Skin epidermis (tissue), 12 donors: Measurements from ENCODE around the gene UBE2E2.
"Not testable (repeated sequence)": the region's sequence is repeated elsewhere in the genome, so short reads cannot be mapped to it uniquely, and the experiment has no call there.

Experiments
- H3K27ac ChIP-seq, 21 experiments: fragments of 200-600 bp; sonication (generic) in 11 of 21; one replicate each; pipeline ENCODE4 v1.5.0; 2020; ENCODE audit warnings: mild to moderate bottlenecking in 3 of 21, inconsistent platforms in 2 of 21, moderate library complexity in 2 of 21
- H3K4me3 ChIP-seq, 7 experiments: fragments of 200-600 bp; sonication (generic) in 2 of 7; one replicate each; pipeline ENCODE4 v1.5.0; 2020; ENCODE audit warnings: inconsistent platforms in 2 of 7, mild to moderate bottlenecking in 2 of 7, moderate library complexity in 1 of 7

UBE2E2 gene

DNA sequence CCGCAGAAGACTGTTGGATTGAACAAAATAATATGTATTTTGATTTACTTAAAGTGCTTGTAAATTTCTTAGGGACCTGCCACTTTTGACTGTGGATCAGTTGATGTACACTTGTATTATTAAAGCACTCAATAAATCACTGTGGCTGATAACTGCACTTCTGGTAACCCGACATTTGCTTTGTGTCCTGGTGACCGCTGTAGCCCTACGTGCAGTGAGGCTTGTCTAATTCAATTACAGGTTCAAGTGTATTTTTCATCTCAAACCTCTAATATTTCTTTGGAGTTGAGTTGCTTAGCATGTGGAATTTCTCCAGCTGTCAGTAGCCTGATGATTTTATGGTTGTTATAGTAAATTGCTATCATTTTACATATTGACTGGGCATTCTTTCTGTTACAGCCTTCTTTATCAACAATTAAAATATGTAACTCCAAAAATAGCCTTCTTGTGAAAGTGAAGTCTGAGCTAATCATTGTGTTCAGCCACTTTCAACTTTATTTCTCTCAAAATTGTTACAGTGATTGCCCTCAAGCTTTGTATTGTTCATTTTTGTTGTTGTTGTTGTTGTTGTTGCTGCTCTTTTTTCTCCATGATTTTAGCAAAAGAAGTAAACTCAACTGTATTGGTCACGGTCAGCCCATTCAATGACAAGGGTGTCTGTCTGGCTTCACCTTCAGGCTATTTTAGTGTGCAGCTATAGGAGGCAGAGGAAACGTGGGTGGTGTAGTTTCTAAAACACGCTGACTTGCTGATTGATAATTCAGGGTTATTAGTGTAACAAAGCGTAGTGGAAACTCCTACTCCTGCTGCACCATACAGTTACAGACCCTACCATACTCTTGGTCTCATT lies 387.5 kb downstream of the UBE2E2 start:
- no peak overlapping the region for H3K4me3 ChIP-seq
- H3K27ac ChIP-seq, result no peak overlapping the region

DNA sequence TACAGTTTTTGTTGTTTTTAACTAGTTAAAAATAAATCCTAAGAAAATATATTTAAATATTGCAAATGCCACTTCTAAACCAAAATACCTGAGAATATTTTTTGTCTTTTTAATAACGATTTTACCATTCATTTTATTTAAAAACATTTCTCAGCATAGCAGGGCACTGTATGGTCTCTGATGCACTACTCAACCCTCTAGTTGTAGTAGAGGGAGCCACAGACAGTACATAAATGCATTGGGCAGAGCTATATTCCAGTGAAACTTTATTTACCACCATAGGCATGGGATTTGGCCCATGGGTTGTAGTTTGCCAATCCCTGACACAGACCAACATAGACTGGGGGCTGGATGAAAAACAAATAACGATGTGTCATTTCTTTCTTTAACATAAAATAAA lies 388.2 kb downstream of the UBE2E2 start:
- H3K4me3 ChIP-seq, result no peak overlapping the region
- no peak overlapping the region for H3K27ac ChIP-seq

- Histone ChIP-seq H3K27ac (no peak overlapping the region), H3K4me3 (no peak overlapping the region)
Measured at GRCh38 chr3:23592961-23593931, 390.1 kb downstream of the UBE2E2 start.

- H3K27ac ChIP-seq, result no peak overlapping the region
- no peak overlapping the region for H3K4me3 ChIP-seq
Measured at GRCh38 chr3:23594066-23594465, 390.9 kb downstream of the UBE2E2 start.

DNA sequence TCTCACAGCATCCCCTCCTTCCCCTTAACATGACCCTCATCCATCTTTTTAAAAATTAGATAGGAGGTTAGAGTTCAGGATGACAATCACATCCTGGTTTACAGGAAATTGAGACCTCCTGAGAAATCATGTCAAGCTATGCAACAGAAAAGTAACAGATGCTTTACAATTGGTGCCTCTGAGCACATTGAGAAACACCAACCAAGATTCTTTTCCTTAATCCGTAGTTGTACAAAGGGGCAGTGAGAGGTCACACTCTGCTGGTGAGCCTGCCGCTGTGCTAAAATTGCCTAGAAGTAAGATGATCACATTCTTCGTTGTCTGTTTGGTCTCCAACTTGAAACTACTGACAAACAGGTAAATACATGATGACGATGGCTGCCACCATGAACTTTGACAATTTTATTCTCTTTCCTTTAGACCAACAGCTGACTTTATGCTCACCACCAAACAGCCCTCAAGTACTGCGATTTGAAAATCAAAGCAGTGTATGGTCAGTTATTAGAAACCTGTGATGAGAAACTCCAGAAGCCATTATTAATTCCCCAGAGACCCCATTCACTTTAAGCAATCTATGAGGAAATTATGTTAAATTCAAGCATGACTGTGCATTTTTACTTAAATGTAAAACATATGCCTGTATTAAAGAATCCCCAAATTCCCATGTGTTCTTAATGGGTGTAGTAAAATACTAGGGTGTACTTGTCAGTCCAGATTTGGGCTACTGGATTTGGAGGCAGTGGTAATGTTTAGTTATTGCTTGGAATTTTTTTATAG lies 392.0 kb downstream of the UBE2E2 start:
- Histone ChIP-seq H3K27ac (no peak overlapping the region), H3K4me3 (no peak overlapping the region)

GRCh38 chr3:23595851-23596250 lies 392.7 kb downstream of the UBE2E2 start:
- Histone ChIP-seq H3K4me3 (no peak overlapping the region), H3K27ac (no peak overlapping the region)

DNA sequence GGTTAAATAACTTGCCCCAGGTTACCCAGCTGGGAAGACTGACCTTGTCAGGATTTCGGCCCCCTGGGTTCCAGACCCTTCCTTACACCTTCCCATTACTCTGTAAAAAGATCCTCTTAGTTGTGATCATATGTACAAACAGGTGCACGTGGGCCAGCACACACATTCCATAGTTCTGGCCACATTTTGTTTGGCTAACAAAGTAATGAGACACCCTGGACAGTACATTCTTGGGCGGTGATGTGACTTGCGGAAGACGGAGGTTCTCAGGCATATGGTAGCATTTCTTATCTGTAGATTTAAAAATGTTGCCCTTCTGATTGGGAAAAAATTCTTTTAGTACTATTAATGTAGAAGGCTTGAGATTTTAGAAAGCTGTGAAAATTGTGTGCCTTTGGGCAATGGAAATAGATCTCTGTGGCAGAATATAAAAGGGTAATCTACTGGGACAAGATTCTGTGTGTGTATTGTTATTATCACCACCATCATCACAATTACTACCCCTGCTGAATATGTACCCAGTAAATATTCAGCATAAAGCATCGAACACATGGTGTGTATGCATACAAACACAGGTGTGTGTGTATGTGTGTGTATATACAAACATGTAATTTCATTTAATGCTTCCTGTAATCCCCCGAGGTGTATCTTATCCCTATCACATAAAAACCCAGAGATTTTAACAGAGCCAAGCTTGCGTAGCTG lies 397.2 kb downstream of the UBE2E2 start:
- Histone ChIP-seq H3K4me3 (no peak overlapping the region), H3K27ac (no peak overlapping the region)

GRCh38 chr3:23601091-23601822 lies 398.1 kb downstream of the UBE2E2 start:
- Histone ChIP-seq H3K27ac (peak overlapping the region in 1 of 21 experiments; percentile 24), H3K4me3 (no peak overlapping the region)

DNA sequence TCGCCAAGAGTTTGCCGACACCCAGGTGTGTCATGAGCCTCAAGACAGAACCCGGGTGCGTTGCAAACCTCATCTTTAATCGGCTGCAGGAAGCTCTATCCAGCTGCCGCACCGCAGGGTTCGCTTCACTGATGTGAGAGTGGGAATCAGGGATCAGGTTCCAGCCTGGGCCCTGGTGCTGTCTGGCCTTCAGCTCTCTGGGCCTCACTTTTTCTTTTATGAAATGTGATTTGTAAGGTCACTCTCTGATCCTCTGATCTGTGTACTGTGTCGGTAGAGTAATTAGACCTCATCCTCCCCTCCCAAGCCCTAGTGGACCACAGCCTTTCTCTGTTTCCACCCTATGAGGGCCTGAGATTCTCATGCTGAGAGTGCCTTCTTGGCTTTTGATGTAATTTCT lies 399.8 kb downstream of the UBE2E2 start:
- Histone ChIP-seq H3K4me3 (no peak overlapping the region), H3K27ac (no peak overlapping the region)

GRCh38 chr3:23607184-23607847 lies 404.2 kb downstream of the UBE2E2 start:
- Histone ChIP-seq H3K4me3 (no peak overlapping the region), H3K27ac (no peak overlapping the region)

DNA sequence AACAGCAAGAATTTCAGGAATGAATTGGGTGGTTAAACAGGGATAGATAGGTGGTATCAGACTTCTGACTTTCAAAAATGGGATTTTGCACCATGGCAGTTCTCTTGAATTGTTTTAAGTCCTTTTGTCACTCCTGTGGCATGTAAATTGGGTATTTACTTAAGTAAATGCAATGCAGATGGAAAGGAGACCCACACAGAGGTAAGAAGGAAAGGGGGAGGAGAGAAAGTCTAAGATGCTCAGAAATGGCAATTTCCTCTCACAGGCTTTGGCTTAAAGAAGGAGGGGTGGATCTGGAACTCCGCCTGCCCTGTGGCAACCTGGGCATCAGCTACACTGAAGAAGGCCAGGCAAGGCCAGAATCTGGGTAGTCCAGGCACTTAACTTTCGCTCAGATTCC lies 405.5 kb downstream of the UBE2E2 start:
- no peak overlapping the region for H3K4me3 ChIP-seq
- no peak overlapping the region for H3K27ac ChIP-seq

DNA sequence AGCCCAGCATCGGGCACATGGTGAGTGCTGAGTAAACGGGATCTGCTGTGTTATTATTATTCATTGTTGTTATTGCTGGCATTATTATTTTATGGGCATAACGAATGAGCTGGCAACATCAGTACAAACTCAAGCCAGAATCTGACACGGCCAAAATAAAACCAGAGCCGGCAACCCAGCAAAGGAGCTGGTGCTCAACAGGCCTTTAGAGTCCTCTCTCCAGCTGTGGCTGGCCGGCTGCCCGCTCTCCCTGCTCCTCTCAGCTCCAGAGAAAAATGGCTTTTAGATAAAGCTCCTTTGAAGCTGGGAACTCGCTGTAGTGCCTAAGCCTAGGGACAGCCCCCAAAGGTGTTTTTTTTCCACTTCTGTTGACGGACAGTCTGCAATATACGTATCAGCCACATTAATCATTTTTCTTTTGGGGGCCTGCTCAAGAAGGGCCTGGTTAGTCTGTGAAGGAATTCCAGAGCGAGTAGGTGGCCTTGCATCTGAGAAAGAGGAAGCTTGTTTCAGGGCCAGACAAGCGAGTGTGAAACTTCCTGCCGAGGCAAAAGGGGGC lies 408.7 kb downstream of the UBE2E2 start:
- Histone ChIP-seq H3K27ac (peak overlapping the region in 5 of 21 experiments; percentile 1 to 58 (median 37)), H3K4me3 (no peak overlapping the region)

DNA sequence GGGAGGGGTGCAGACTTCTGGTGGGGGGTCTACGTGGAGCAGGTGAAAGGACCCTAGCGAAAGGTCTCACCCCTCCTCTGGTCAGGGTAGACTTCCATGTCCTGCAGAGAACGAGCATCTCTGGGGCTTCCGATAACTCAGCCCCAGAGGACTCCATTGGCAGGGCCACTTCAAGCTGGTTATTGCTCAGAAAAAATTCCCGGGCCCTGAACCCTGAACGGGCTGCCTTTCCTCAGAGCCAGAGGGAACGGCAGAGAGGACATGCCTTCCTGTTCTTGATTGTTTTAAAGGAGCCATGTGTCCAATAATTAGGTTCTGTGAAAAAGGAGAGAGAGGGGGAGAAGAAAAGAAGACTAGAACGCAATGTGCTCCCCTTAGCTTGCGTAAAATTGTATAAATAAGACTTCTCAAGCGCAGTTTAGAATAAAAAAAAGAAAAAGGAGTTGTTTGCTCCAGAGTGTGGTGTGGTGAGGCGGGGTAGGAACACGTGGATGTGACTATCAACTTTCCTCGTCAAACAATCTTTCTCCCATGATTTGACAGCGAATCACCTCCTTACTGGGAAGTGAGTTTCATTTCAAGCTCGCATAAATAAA lies 409.3 kb downstream of the UBE2E2 start:
- H3K4me3 ChIP-seq, result no peak overlapping the region
- peak overlapping the region in 5 of 21 experiments; percentile 1 to 58 (median 37) for H3K27ac ChIP-seq

- Histone ChIP-seq H3K27ac (no peak overlapping the region), H3K4me3 (no peak overlapping the region)
Measured at GRCh38 chr3:23615068-23615467, 411.9 kb downstream of the UBE2E2 start.

DNA sequence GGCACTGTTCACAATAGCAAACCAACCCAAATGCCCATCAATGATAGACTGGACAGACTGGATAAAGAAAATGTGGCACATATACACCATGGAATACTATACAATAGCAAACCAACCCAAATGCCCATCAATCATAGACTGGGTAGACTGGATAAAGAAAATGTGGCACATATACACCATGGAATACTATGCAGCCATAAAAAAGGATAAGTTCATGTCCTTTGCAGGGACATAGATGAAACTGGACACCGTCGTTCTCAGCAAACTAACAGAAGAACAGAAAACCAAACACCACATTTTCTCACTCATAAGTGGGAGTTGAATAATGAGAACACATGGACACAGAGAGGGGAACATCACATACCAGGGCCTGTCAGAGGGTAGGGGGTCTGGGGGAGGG lies 415.3 kb downstream of the UBE2E2 start:
- not testable (repeated sequence) for H3K27ac ChIP-seq, H3K4me3 ChIP-seq

DNA sequence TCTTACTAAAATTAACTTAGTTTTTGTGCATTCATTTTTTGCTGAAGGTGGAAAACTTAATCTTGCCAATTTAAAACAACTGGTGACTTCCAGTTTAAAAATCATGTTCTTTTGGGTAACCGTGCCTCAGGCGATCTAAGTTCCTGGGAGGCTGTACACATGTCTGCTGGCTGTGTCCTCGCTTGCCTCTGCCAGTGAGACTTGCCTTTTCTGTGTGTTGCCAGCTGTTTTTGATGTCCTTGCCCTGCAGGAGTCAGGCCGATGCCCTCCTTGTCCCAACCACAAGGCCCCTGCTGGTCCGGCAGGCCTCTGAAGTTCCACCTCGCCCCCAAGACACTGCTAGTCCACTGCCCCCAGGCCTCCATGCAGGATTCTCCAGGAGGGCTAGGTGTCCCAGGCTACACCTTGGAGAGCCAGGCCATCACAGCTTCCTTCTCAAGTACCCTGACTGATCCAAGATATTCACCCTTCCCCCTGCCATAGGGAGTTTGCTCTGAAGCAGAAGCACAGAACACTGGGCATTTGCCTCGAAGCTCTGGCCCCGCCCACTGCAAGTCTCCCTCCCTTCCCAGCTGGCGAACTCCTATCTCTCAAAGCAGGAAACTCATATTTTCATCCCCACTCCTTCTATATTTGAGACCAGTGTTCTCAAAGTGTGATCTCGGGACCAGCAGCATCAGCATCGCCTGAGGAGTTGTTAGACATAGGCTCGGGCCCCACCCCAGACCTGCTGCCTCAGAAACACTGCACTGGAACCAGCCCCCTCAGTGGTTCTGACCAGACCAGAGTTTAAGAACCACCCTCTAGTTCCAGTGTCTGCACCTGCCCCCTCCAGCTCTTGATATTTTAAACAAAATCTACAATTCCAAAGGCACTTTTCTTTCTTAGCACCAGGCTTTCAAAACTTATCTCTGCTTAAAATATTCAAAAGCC lies 416.8 kb downstream of the UBE2E2 start:
- Histone ChIP-seq H3K4me3 (no peak overlapping the region), H3K27ac (no peak overlapping the region)
